GM21390 (cell line): ENCODE results near the gene CRAT.

Experiments used
- ATAC-seq: cut with Tn5 transposase; IDR thresholded peaks from one replicate; pipeline ENCODE4 v1.9.1; 2021; ENCODE audit not compliant: unreplicated experiment

The CRAT gene

GRCh38 chr9:129110740-129111527 lies at the start of gene CRAT, which contains the start of gene PTPA:
CRAT (minus strand) TSS chr9:129110793; CDS start chr9:129110509, 284 bp downstream.
PTPA (plus strand) TSS chr9:129111415; CDS start chr9:129111601, 186 bp downstream.
- peak; percentile 82 for ATAC-seq

GRCh38 chr9:129156163-129156562 lies 45.6 kb upstream of the CRAT start:
- no peak for ATAC-seq

- no peak for ATAC-seq
Observed at GRCh38 chr9:129154866-129155477, 44.4 kb upstream of the CRAT start.

GRCh38 chr9:129151469-129151868 lies 40.9 kb upstream of the CRAT start:
- no peak for ATAC-seq

- ATAC-seq: no peak
Observed at GRCh38 chr9:129150672-129151211, 40.1 kb upstream of the CRAT start.

GRCh38 chr9:129150122-129150521 lies 39.5 kb upstream of the CRAT start:
- no peak for ATAC-seq

GRCh38 chr9:129149442-129149841 lies 38.8 kb upstream of the CRAT start:
- no peak for ATAC-seq

GRCh38 chr9:129148463-129149204 lies 38.0 kb upstream of the CRAT start:
- no peak for ATAC-seq

- no peak for ATAC-seq
Observed at GRCh38 chr9:129146441-129146941, 35.9 kb upstream of the CRAT start.

- ATAC-seq: no peak
Observed at GRCh38 chr9:129145841-129146292, 35.3 kb upstream of the CRAT start.

- no peak for ATAC-seq
Observed at GRCh38 chr9:129145316-129145715, 34.7 kb upstream of the CRAT start.

GRCh38 chr9:129143031-129143927 lies 32.7 kb upstream of the CRAT start:
- ATAC-seq: no peak

- ATAC-seq: no peak
Observed at GRCh38 chr9:129142138-129142935, 31.7 kb upstream of the CRAT start.

GRCh38 chr9:129141066-129142041 lies 30.8 kb upstream of the CRAT start:
- peak; percentile 22 for ATAC-seq

GRCh38 chr9:129140397-129141065 lies 29.9 kb upstream of the CRAT start:
- ATAC-seq: no peak

GRCh38 chr9:129139993-129140396 lies 29.4 kb upstream of the CRAT start:
- ATAC-seq: no peak

- no peak for ATAC-seq
Observed at GRCh38 chr9:129139233-129139992, 28.8 kb upstream of the CRAT start.
